Measurements from ENCODE around the gene TAX1BP1. TPM values are rescaled to one million over a fixed set of nuclear protein-coding genes. Genes with fewer than 3 reads are reported as not detected.

TAX1BP1 gene
- total and polyA plus RNA-seq, 4 donors = 35.7 to 57.1 (median 52.9) TPM

GRCh38 chr7:27709137-27710075 lies 30.6 kb upstream of the TAX1BP1 start:
- H3K4me1 ChIP-seq (ENCODE audit: control insufficient read depth in 4 of 4, insufficient read depth in 4 of 4, low read length in 3 of 4) = no peaks in the 10 kb centered on the region
- TF ChIP-seq HNF4A (conservative IDR thresholded peaks at IDR 0.05) = peak in 1 of 2 donors; percentile 10
- no peak for TF ChIP-seq HNF4G (IDR thresholded peaks at IDR 0.05)
- no peak overlapping the region for H3K9ac ChIP-seq (ENCODE audit: low read depth in 1 of 2, low read length in 2 of 2)
- no peaks in the 10 kb centered on the region for H3K27me3 ChIP-seq (ENCODE audit: control insufficient read depth in 4 of 4, insufficient read depth in 4 of 4, low read length in 3 of 4)
- no peak for DNase-seq (ENCODE audit: low spot score)
- WGBS = 86% methylated on average over 2 of the region's 2 CpGs
- no peaks in the 10 kb centered on the region for H3K36me3 ChIP-seq (ENCODE audit: control insufficient read depth in 4 of 4, insufficient read depth in 3 of 4, low read depth in 1 of 4, low read length in 3 of 4)
- H3K4me3 ChIP-seq (ENCODE audit: low read depth in 1 of 3, low read length in 3 of 3) = no peak overlapping the region
- no peak overlapping the region for H3K27ac ChIP-seq (ENCODE audit: low read depth in 1 of 2, low read length in 2 of 2)
- H3K9me3 ChIP-seq (ENCODE audit: control insufficient read depth in 4 of 4, low read length in 3 of 4) = no peaks in the 10 kb centered on the region

DNA sequence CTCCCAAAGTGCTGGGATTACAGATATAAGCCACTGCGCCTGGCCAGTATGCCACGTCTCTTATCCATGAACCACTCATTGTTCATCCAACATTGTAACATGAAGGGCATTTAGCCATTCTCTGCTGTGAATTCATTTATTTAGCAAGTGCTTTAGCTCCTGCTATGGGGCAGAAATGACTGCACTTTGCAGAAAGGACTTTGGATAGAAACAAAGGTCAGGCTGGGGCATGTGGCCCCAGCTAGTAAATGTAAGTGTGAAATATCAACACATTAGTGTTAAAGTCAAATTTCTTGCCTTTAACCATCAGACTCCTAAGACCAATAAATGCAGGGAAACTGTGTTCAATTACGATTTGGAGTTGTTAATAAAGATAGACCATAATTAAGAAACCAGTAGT lies 27.7 kb upstream of the TAX1BP1 start:
- TF ChIP-seq NR2F2 (IDR thresholded peaks at IDR 0.05) = no peak
- peak; percentile 22 for TF ChIP-seq HNF4G (IDR thresholded peaks at IDR 0.05)
- TF ChIP-seq HNF4A (conservative IDR thresholded peaks at IDR 0.05) = peak; percentile 56 to 82
- no peaks in the 10 kb centered on the region for H3K27me3 ChIP-seq (ENCODE audit: control insufficient read depth in 4 of 4, insufficient read depth in 4 of 4, low read length in 3 of 4)
- no peak overlapping the region for H3K27ac ChIP-seq (ENCODE audit: low read depth in 1 of 2, low read length in 2 of 2)
- no peaks in the 10 kb centered on the region for H3K36me3 ChIP-seq (ENCODE audit: control insufficient read depth in 4 of 4, insufficient read depth in 3 of 4, low read depth in 1 of 4, low read length in 3 of 4)
- WGBS = 91% methylated on average over 3 of the region's 3 CpGs
- no peak overlapping the region for H3K9ac ChIP-seq (ENCODE audit: low read depth in 1 of 2, low read length in 2 of 2)
- H3K4me1 ChIP-seq (ENCODE audit: control insufficient read depth in 4 of 4, insufficient read depth in 4 of 4, low read length in 3 of 4) = no peaks in the 10 kb centered on the region
- H3K9me3 ChIP-seq (ENCODE audit: control insufficient read depth in 4 of 4, low read length in 3 of 4) = no peaks in the 10 kb centered on the region
- no peak for DNase-seq (ENCODE audit: low spot score)
- H3K4me3 ChIP-seq (ENCODE audit: low read depth in 1 of 3, low read length in 3 of 3) = no peak overlapping the region

- Histone ChIP-seq H3K4me3 (ENCODE audit: low read depth in 1 of 3, low read length in 3 of 3) (no peak overlapping the region), H3K36me3 (ENCODE audit: control insufficient read depth in 4 of 4, insufficient read depth in 3 of 4, low read depth in 1 of 4, low read length in 3 of 4) (no peaks in the 10 kb centered on the region), H3K9ac (ENCODE audit: low read depth in 1 of 2, low read length in 2 of 2) (no peak overlapping the region), H3K9me3 (ENCODE audit: control insufficient read depth in 4 of 4, low read length in 3 of 4) (no peaks in the 10 kb centered on the region), H3K27me3 (ENCODE audit: control insufficient read depth in 4 of 4, insufficient read depth in 4 of 4, low read length in 3 of 4) (no peaks in the 10 kb centered on the region), H3K4me1 (ENCODE audit: control insufficient read depth in 4 of 4, insufficient read depth in 4 of 4, low read length in 3 of 4) (no peaks in the 10 kb centered on the region), H3K27ac (ENCODE audit: low read depth in 1 of 2, low read length in 2 of 2) (no peak overlapping the region)
- WGBS = 85% methylated on average over 4 of the region's 4 CpGs
- no peak for DNase-seq (ENCODE audit: low spot score)
- TF ChIP-seq GABPA (IDR thresholded peaks at IDR 0.05 in 1 of 2, conservative IDR thresholded peaks at IDR 0.05 in 1 of 2) = no peak
- no peak for TF ChIP-seq FOXA1 (IDR thresholded peaks at IDR 0.05)
- TF ChIP-seq TAF1 (conservative IDR thresholded peaks at IDR 0.05) = no peak
- TF ChIP-seq, protein P1, sequence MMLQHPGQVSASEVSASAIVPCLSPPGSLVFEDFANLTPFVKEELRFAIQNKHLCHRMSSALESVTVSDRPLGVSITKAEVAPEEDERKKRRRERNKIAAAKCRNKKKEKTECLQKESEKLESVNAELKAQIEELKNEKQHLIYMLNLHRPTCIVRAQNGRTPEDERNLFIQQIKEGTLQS (IDR thresholded peaks at IDR 0.05) = no peak
- TF ChIP-seq, protein P2, sequence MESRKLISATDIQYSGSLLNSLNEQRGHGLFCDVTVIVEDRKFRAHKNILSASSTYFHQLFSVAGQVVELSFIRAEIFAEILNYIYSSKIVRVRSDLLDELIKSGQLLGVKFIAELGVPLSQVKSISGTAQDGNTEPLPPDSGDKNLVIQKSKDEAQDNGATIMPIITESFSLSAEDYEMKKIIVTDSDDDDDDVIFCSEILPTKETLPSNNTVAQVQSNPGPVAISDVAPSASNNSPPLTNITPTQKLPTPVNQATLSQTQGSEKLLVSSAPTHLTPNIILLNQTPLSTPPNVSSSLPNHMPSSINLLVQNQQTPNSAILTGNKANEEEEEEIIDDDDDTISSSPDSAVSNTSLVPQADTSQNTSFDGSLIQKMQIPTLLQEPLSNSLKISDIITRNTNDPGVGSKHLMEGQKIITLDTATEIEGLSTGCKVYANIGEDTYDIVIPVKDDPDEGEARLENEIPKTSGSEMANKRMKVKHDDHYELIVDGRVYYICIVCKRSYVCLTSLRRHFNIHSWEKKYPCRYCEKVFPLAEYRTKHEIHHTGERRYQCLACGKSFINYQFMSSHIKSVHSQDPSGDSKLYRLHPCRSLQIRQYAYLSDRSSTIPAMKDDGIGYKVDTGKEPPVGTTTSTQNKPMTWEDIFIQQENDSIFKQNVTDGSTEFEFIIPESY (IDR thresholded peaks at IDR 0.05) = no peak
- TF ChIP-seq FOXA2 (IDR thresholded peaks at IDR 0.05) = no peak
- no peak for TF ChIP-seq RXRA (IDR thresholded peaks at IDR 0.05)
- no peak for TF ChIP-seq EGR1 (IDR thresholded peaks at IDR 0.05; ENCODE audit: low read depth in 2 of 2)
- no peak for TF ChIP-seq HNF4G (IDR thresholded peaks at IDR 0.05)
- no peak for TF ChIP-seq CTCF (IDR thresholded peaks at IDR 0.05; ENCODE audit: low read depth, low read length, missing input control)
These were observed 25.0 kb upstream of the TAX1BP1 start for GRCh38 chr7:27714831-27715444.

All from liver (tissue), 9 donors.